HEK293T (cell line): ENCODE data around the gene VEZF1.

Experiments used
- CTCF ChIA-PET: fragments of 350-600 bp; formaldehyde crosslinking; extraction: SDS; loops from one replicate; lab custom pipeline; 2021; ENCODE audit warnings: antibody characterized with exemption, inconsistent platforms; lab: Yijun Ruan, JAX
- POLR2A ChIA-PET: fragments of 350-600 bp; formaldehyde crosslinking; extraction: SDS; loops from one replicate; lab custom pipeline; 2020; ENCODE audit warnings: antibody characterized with exemption, inconsistent platforms; lab: Yijun Ruan, JAX
- DNase-seq: peaks from one replicate; pipeline ENCODE4 v3.0.0; 2012; ENCODE audit warnings: mixed read lengths; ENCODE audit errors: extremely low spot score
- ARNT ChIP-seq: fragments of 450-650 bp; IDR thresholded peaks from 2 replicates; pipeline ENCODE4 v1.6.1; 2017; ENCODE audit warnings: mild to moderate bottlenecking
- BHLHE40 ChIP-seq: fragments of 450-650 bp; IDR thresholded peaks from 2 replicates; pipeline ENCODE4 v1.6.1; 2016; ENCODE audit warnings: mild to moderate bottlenecking, moderate library complexity, borderline replicate concordance
- CTBP1 ChIP-seq: fragments of 450-650 bp; IDR thresholded peaks from 2 replicates; pipeline ENCODE4 v1.6.1; 2016; ENCODE audit warnings: borderline replicate concordance
- ELF4 ChIP-seq: fragments of 450-650 bp; IDR thresholded peaks from 2 replicates; pipeline ENCODE4 v1.6.1; 2017; ENCODE audit warnings: antibody characterized with exemption
- FOXA1 ChIP-seq: fragments of 450-650 bp; IDR thresholded peaks from 2 replicates; pipeline ENCODE4 v1.6.1; 2016; ENCODE audit warnings: mild to moderate bottlenecking
- FOXK2 ChIP-seq: fragments of 450-650 bp; IDR thresholded peaks from 2 replicates; pipeline ENCODE4 v1.6.1; 2016; ENCODE audit warnings: mild to moderate bottlenecking
- FOXM1 ChIP-seq: fragments of 450-650 bp; IDR thresholded peaks from 2 replicates; pipeline ENCODE4 v1.6.1; 2017; ENCODE audit warnings: mild to moderate bottlenecking, borderline replicate concordance
- HDGF ChIP-seq: fragments of 450-650 bp; IDR thresholded peaks from 2 replicates; pipeline ENCODE4 v1.6.1; 2017; ENCODE audit warnings: antibody characterized with exemption, borderline replicate concordance
- L3MBTL2 ChIP-seq: fragments of 450-650 bp; conservative IDR thresholded peaks from 2 replicates; pipeline ENCODE4 v1.6.1; 2016; ENCODE audit warnings: mild to moderate bottlenecking
- LEF1 ChIP-seq: fragments of 450-650 bp; IDR thresholded peaks from 2 replicates; pipeline ENCODE4 v1.6.1; 2017; ENCODE audit warnings: mild to moderate bottlenecking, borderline replicate concordance
- NFRKB ChIP-seq: fragments of 450-650 bp; IDR thresholded peaks from 2 replicates; pipeline ENCODE4 v1.6.1; 2016; ENCODE audit warnings: mild to moderate bottlenecking, moderate library complexity
- SP1 ChIP-seq: fragments of 450-650 bp; IDR thresholded peaks from 2 replicates; pipeline ENCODE4 v1.6.1; 2017
- SUZ12 ChIP-seq: fragments of 450-650 bp; IDR thresholded peaks from 2 replicates; pipeline ENCODE4 v1.6.1; 2016; ENCODE audit warnings: mild to moderate bottlenecking
- TARDBP ChIP-seq: fragments of 450-650 bp; IDR thresholded peaks from 2 replicates; pipeline ENCODE4 v1.6.1; 2016
- ZNF384 ChIP-seq: fragments of 450-650 bp; IDR thresholded peaks from 2 replicates; pipeline ENCODE4 v1.6.1; 2016
- TF ChIP-seq, protein P1 (sequence below): fragments of 450-650 bp; IDR thresholded peaks from 2 replicates; pipeline ENCODE4 v1.6.1; 2016

The VEZF1 gene

DNA sequence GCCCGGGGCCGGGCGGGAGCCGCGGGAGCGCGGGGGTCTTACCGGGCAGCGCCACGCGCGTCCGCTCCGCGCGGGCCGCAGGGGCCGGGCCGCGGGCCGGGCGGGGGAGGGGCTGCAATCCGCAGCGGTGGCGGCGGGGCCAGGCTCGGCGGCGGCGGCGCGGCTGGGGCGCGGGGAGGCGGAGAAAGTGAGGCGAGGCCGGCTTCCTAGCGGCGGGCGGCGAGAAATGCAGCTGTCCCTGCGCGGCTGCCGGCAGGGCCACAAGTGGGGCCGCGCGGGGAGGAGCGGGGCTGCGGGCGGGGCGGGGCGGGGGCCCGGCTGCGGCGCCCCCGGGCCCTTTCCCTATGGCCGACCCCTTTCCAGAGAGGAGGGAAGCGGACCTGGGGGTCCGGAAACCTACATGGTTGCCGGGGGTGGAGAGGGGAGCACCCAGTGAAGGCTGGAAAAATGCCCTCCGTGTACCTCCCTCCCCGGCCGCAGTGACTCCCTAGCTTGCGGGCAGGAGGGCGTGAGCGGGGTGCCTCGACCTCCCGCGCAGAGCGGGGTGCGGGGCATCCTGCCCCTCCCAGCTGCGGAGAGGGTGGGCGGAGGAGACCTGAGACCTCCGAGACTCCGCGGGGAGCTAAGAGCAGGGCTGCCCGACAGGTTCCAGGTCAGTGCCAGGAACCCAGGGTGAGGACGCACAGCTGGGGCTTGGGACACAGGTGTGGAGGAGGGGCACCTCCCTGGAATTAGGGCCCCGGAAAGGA, 32.7 kb downstream of the VEZF1 start, which contains the start of gene CUEDC1:
Gene CUEDC1 (minus strand): TSS at position 230 of the 749 bp plus-strand sequence. CDS start 69,848 bp downstream, outside the sequence.
- peak; percentile 88 for DNase-seq
- ChIA-PET POLR2A (interaction anchor here (1.0 to 3.0 kb wide), 10 partner anchors 11 to 57 kb away, joined by 3 to 24 read pairs (median 4); partner anchors contain the start of gene SRSF1), CTCF (interaction anchor here (0.7 to 1.4 kb wide), 5 partner anchors 15 to 62 kb away, joined by 3 to 4 read pairs (median 3); no protein-coding TSS in a partner anchor)
- no peak for TF ChIP-seq HDGF
- TF ChIP-seq BHLHE40 = no peak
- TF ChIP-seq FOXA1 = no peak
- TF ChIP-seq LEF1 = no peak
- no peak for TF ChIP-seq NFRKB
- TF ChIP-seq, protein P1, sequence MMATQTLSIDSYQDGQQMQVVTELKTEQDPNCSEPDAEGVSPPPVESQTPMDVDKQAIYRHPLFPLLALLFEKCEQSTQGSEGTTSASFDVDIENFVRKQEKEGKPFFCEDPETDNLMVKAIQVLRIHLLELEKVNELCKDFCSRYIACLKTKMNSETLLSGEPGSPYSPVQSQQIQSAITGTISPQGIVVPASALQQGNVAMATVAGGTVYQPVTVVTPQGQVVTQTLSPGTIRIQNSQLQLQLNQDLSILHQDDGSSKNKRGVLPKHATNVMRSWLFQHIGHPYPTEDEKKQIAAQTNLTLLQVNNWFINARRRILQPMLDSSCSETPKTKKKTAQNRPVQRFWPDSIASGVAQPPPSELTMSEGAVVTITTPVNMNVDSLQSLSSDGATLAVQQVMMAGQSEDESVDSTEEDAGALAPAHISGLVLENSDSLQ = no peak
- no peak for TF ChIP-seq L3MBTL2
- no peak for TF ChIP-seq ELF4
- no peak for TF ChIP-seq ARNT
- TF ChIP-seq SUZ12 = no peak
- TF ChIP-seq ZNF384 = no peak
- TF ChIP-seq SP1 = no peak

DNA sequence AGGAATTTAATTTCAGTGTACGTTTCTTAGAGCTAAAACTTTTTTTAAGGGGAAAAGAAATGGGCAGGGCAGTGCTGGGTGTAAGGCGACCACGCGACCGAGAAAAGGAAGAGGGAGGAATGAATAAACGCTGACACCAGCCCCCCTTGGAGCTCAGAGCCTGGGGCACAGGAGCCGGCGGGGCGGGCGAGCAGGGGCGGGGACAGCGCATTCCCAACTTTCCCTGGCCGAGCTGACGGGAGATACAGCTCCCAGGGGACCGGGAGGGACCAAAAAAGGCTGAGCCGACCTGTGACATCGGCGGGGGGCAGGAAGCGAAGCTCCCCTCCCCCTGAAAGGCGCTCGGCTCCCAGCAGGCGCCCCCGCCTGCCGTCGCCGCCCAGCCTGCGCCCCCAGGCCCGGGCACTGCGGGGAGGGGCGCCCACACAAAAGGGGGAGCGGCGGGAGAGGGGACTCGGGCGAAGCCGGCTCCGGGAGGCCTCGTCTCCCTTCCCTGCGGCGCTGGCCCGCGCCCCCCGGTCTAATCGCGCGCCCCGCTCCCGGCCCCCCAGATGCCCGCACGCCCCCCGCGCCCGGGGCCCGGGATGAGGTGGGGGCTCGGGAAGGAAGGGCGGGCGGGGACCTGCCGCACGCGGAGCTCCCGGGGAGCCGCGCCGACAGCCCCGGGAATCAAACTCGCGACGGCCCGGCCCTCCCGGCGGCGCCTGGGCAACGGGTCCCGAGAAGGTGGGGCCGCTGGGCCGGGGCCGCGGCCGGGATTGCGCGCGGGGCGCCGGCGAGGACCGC, 33.5 kb downstream of the VEZF1 start:
- POLR2A ChIA-PET = interaction anchor here (0.7 to 3.0 kb wide), 17 partner anchors 11 to 80 kb away, joined by 3 to 24 read pairs (median 5); partner anchors contain the start of genes SRSF1 and VEZF1
- CTCF ChIA-PET = interaction anchor here (0.6 kb wide), 2 partner anchors 46 to 85 kb away, joined by 3 to 4 read pairs; no protein-coding TSS in a partner anchor
- TF ChIP-seq ELF4 (no peak), L3MBTL2 (no peak), FOXK2 (no peak), NFRKB (no peak), ZNF384 (no peak), SUZ12 (no peak), LEF1 (no peak), FOXM1 (no peak)
- peak; percentile 82 for DNase-seq

DNA sequence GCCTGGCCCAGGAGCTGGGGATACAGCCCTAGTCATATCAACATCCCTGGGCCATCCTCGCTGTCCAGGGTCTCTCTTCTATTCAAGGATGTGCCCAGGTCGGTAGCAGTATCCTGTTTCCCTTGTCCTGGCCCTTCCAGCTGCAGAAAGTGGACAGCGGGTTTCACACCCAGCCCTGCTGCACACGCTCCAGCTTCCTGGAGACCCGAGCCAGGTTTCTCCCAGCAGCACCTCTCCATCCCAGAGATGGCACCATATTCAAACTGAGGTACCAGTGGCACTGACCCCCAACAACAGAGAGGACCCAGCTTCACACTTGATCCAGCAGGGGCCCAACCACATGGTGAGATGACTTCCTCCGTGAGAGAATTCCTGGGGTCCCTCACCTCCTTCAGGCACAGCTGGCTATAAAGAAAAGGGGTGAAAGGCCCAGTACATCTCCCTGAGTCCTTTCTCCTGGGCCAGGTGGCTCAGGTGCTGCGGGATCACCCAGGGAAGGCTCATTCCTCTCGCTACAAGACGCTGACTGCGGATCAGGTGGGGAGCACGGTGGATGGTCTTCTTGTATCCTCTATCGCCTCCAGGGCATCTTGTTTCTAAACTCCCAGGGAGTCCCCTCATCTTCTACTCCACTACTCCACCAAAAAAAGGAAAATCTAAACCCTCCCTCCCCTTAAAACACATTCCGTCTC, 34.2 kb downstream of the VEZF1 start:
- no peak for DNase-seq
- no peak for TF ChIP-seq ZNF384
- TF ChIP-seq FOXA1 = no peak
- TF ChIP-seq, protein P1 = no peak
- TF ChIP-seq LEF1 = no peak
- TF ChIP-seq ARNT = no peak
- no peak for TF ChIP-seq TARDBP
- TF ChIP-seq FOXK2 = no peak
- TF ChIP-seq L3MBTL2 = no peak
- no peak for TF ChIP-seq CTBP1
- TF ChIP-seq HDGF = no peak
- no peak for TF ChIP-seq BHLHE40
- no peak for TF ChIP-seq SUZ12
- ChIA-PET CTCF (interaction anchor here (0.6 kb wide), 1 partner anchor 84 kb away, joined by 4 read pairs; no protein-coding TSS in a partner anchor), POLR2A (interaction anchor here (0.7 to 3.0 kb wide), 15 partner anchors 10 to 104 kb away, joined by 3 to 24 read pairs (median 5); partner anchors contain the start of genes MRPS23, SRSF1 and VEZF1)

DNA sequence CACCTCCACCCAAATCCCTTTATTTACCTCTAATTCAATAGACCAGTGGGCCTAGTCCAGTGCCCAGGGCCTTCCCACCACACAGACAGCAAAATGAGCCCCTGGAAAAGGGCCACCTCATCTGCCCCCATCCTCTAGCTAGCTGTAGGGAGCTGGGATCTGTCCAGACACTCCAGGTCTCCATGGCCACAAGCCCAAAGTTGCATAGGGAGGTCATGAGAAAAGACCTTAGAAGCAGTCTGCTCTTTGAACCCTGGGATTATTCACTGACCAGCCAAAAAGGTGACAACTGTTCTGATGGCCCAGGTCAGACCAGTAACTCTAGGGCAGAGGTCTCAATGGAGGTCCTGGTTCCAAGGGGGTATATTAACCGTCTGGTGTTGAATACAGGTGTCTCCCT, 34.8 kb downstream of the VEZF1 start:
- no peak for TF ChIP-seq ZNF384
- no peak for TF ChIP-seq NFRKB
- no peak for TF ChIP-seq SP1
- no peak for TF ChIP-seq ARNT
- TF ChIP-seq HDGF = no peak
- TF ChIP-seq CTBP1 = no peak
- POLR2A ChIA-PET = interaction anchor here (1.0 to 2.0 kb wide), 10 partner anchors 14 to 103 kb away, joined by 3 to 6 read pairs (median 4); partner anchors contain the start of genes MRPS23 and SRSF1
- CTCF ChIA-PET = interaction anchor here (0.5 to 1.2 kb wide), 2 partner anchors 61 to 66 kb away, joined by 4 read pairs; no protein-coding TSS in a partner anchor
- DNase-seq = no peak

DNA sequence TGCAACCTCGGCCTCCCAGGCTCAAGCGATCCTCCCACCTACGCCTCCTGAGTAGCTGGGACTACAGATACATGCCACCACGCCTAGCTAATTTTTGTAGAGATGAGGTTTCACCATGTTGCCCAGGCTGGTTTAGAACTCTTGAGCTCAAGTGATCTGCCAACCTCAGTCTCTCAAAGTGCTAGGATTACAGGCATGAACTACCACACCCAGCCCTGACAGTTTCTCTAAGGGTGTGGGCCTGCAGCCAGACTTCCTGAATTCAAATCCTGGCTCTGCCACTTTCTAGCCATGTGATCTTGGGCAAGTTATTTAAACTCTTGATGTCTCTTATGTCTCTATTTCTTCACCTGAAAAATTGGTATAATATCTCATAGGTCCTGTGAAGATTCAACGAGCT, 38.4 kb downstream of the VEZF1 start:
- ChIA-PET POLR2A (interaction anchor here (1.5 to 2.4 kb wide), 2 partner anchors 11 to 57 kb away, joined by 3 to 8 read pairs; no protein-coding TSS in a partner anchor), CTCF (interaction anchor here (0.6 to 1.6 kb wide), 3 partner anchors 35 to 576 kb away, joined by 3 to 5 read pairs (median 4); no protein-coding TSS in a partner anchor)
- TF ChIP-seq FOXM1 (no peak), ARNT (no peak), SUZ12 (no peak), TARDBP (no peak), FOXK2 (no peak), BHLHE40 (no peak), SP1 (no peak)
- TF ChIP-seq, protein P1 = no peak
- no peak for DNase-seq
